ENCODE results near the gene PBX3. TPM values are rescaled to one million over a fixed set of nuclear protein-coding genes. Genes with fewer than 3 reads are reported as not detected.
A peak's percentile ranks its signal among the peaks of the same experiment; 100 is the strongest.
"Not testable (repeated sequence)": the region's sequence is repeated elsewhere in the genome, so short reads cannot be mapped to it uniquely, and the experiment has no call there.

PBX3 gene
- total and polyA plus RNA-seq, 2 donors (not counting 1 experiment from before 2014, with no cell fraction given) = 35.8 to 51.8 TPM

- TF ChIP-seq EZH2 (IDR thresholded peaks at IDR 0.05; ENCODE audit: low read length, missing control alignments) (no peak), CTCF (conservative IDR thresholded peaks at IDR 0.05 in 1 of 2, IDR thresholded peaks at IDR 0.05 in 1 of 2; ENCODE audit: low read depth in 1 of 2, low read length in 2 of 2) (no peak)
- Histone ChIP-seq H3K27ac (ENCODE audit: insufficient read depth, low read length) (no peak overlapping the region), H3K27me3 (ENCODE audit: control insufficient read depth, insufficient read depth, low read length) (no peaks in the 10 kb centered on the region), H3K36me3 (ENCODE audit: control insufficient read depth, insufficient read depth, low read length) (no peaks in the 10 kb centered on the region), H3K4me3 (replicated peaks in 1 of 4; ENCODE audit: control extremely low read depth in 1 of 4, insufficient read depth in 1 of 4, low read depth in 3 of 4, low read length in 4 of 4) (peak overlapping the region in 1 of 4 experiments; percentile 5), H2AFZ (ENCODE audit: low read length) (no peak overlapping the region), H3K9ac (ENCODE audit: insufficient read depth, low read length) (no peak overlapping the region), H4K20me1 (ENCODE audit: control insufficient read depth, extremely low read depth, insufficient read depth, low read length) (no peaks in the 10 kb centered on the region), H3K4me2 (ENCODE audit: extremely low read depth, insufficient read depth, low read length) (peak overlapping the region; percentile 48), H3K4me1 (ENCODE audit: control insufficient read depth, extremely low read depth, insufficient read depth, low read length) (peaks cover 2% of the 10 kb centered on the region), H3K79me2 (ENCODE audit: control insufficient read depth, insufficient read depth, low read length) (peaks cover 24% of the 10 kb centered on the region), H3K9me3 (ENCODE audit: control insufficient read depth, insufficient read depth, low read depth, low read length) (no peaks in the 10 kb centered on the region)
- DNase-seq (ENCODE audit: low read depth in 2 of 2) = no peak
Measured at GRCh38 chr9:125821078-125821477, 73.9 kb downstream of the PBX3 start.

GRCh38 chr9:125822160-125822559, 75.0 kb downstream of the PBX3 start:
- no peak overlapping the region for H3K4me3 ChIP-seq (replicated peaks in 1 of 4; ENCODE audit: control extremely low read depth in 1 of 4, insufficient read depth in 1 of 4, low read depth in 3 of 4, low read length in 4 of 4)
- no peak overlapping the region for H3K9ac ChIP-seq (ENCODE audit: insufficient read depth, low read length)
- peak in 1 of 2 donors; percentile 32 for DNase-seq (ENCODE audit: low read depth in 2 of 2)
- H4K20me1 ChIP-seq (ENCODE audit: control insufficient read depth, extremely low read depth, insufficient read depth, low read length) = no peaks in the 10 kb centered on the region
- H3K4me1 ChIP-seq (ENCODE audit: control insufficient read depth, extremely low read depth, insufficient read depth, low read length) = peaks cover 2% of the 10 kb centered on the region
- no peaks in the 10 kb centered on the region for H3K9me3 ChIP-seq (ENCODE audit: control insufficient read depth, insufficient read depth, low read depth, low read length)
- no peak overlapping the region for H3K4me2 ChIP-seq (ENCODE audit: extremely low read depth, insufficient read depth, low read length)
- peaks cover 18% of the 10 kb centered on the region for H3K79me2 ChIP-seq (ENCODE audit: control insufficient read depth, insufficient read depth, low read length)
- no peak overlapping the region for H2AFZ ChIP-seq (ENCODE audit: low read length)
- no peak overlapping the region for H3K27ac ChIP-seq (ENCODE audit: insufficient read depth, low read length)
- no peaks in the 10 kb centered on the region for H3K36me3 ChIP-seq (ENCODE audit: control insufficient read depth, insufficient read depth, low read length)
- TF ChIP-seq CTCF (conservative IDR thresholded peaks at IDR 0.05 in 1 of 2, IDR thresholded peaks at IDR 0.05 in 1 of 2; ENCODE audit: low read depth in 1 of 2, low read length in 2 of 2) (no peak), EZH2 (IDR thresholded peaks at IDR 0.05; ENCODE audit: low read length, missing control alignments) (no peak)
- no peaks in the 10 kb centered on the region for H3K27me3 ChIP-seq (ENCODE audit: control insufficient read depth, insufficient read depth, low read length)

DNA sequence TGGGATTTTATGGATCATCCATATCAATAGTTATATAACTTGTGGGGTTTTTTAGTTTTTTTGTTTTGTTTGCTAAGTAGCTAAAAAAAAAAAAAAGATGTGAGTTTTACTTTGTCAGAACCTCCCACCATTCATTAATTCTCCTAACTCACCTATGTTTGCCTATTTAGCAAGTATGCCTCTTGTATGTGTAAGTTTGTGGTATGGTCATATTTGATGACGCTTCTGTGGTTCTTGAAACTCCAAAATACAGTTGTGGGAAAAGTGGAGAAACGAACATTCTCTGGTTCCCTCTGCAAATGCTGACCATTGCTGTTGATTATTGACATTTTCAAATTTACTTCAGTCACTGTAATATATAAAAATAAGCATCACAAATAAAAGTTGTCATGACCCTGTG, 75.7 kb downstream of the PBX3 start:
- Histone ChIP-seq H3K79me2 (ENCODE audit: control insufficient read depth, insufficient read depth, low read length) (peaks cover 17% of the 10 kb centered on the region), H3K9ac (ENCODE audit: insufficient read depth, low read length) (no peak overlapping the region), H4K20me1 (ENCODE audit: control insufficient read depth, extremely low read depth, insufficient read depth, low read length) (no peaks in the 10 kb centered on the region), H3K9me3 (ENCODE audit: control insufficient read depth, insufficient read depth, low read depth, low read length) (no peaks in the 10 kb centered on the region), H3K4me3 (replicated peaks in 1 of 4; ENCODE audit: control extremely low read depth in 1 of 4, insufficient read depth in 1 of 4, low read depth in 3 of 4, low read length in 4 of 4) (no peak overlapping the region), H3K4me1 (ENCODE audit: control insufficient read depth, extremely low read depth, insufficient read depth, low read length) (peaks cover 2% of the 10 kb centered on the region), H3K36me3 (ENCODE audit: control insufficient read depth, insufficient read depth, low read length) (no peaks in the 10 kb centered on the region), H2AFZ (ENCODE audit: low read length) (no peak overlapping the region), H3K27me3 (ENCODE audit: control insufficient read depth, insufficient read depth, low read length) (no peaks in the 10 kb centered on the region), H3K4me2 (ENCODE audit: extremely low read depth, insufficient read depth, low read length) (no peak overlapping the region), H3K27ac (ENCODE audit: insufficient read depth, low read length) (no peak overlapping the region)
- TF ChIP-seq EZH2 (IDR thresholded peaks at IDR 0.05; ENCODE audit: low read length, missing control alignments) (no peak), CTCF (conservative IDR thresholded peaks at IDR 0.05 in 1 of 2, IDR thresholded peaks at IDR 0.05 in 1 of 2; ENCODE audit: low read depth in 1 of 2, low read length in 2 of 2) (no peak)
- DNase-seq (ENCODE audit: low read depth in 2 of 2) = no peak

DNA sequence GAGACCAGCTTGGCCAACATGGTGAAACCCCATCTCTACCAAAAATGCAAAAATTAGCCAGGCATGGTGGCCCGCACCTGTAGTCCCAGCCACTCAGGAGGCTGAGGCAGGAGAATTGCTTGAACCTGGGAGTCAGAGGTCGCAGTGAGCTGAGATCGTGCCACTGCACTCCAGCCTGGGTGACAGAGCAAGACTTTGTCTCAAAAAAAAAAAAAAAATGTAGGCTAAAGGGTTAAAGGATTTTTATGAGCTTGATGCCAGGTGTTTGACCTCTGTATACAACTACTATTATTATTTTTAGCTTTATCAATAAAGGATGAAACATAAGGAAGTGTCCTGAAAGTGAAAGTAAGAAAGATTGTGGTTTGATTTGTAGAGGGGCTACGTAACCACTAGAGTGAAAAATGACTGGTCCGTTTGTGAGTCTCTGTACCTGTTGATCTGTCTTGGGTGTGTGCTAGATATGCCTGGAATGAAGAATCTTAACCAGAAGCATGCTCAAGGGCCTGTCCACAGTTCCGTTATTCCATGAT, 76.8 kb downstream of the PBX3 start:
- H3K36me3 ChIP-seq (ENCODE audit: control insufficient read depth, insufficient read depth, low read length); H2AFZ ChIP-seq (ENCODE audit: low read length); H3K4me1 ChIP-seq (ENCODE audit: control insufficient read depth, extremely low read depth, insufficient read depth, low read length); H3K27me3 ChIP-seq (ENCODE audit: control insufficient read depth, insufficient read depth, low read length); H3K9me3 ChIP-seq (ENCODE audit: control insufficient read depth, insufficient read depth, low read depth, low read length); H3K27ac ChIP-seq (ENCODE audit: insufficient read depth, low read length); H3K9ac ChIP-seq (ENCODE audit: insufficient read depth, low read length); H4K20me1 ChIP-seq (ENCODE audit: control insufficient read depth, extremely low read depth, insufficient read depth, low read length); H3K4me3 ChIP-seq (replicated peaks in 1 of 4; ENCODE audit: control extremely low read depth in 1 of 4, insufficient read depth in 1 of 4, low read depth in 3 of 4, low read length in 4 of 4): not testable (repeated sequence)
- Histone ChIP-seq H3K4me2 (ENCODE audit: extremely low read depth, insufficient read depth, low read length) (peak overlapping the region; percentile 11), H3K79me2 (ENCODE audit: control insufficient read depth, insufficient read depth, low read length) (peaks cover 21% of the 10 kb centered on the region)
- DNase-seq (ENCODE audit: low read depth in 2 of 2) = peak in 1 of 2 donors; percentile 35
